Islet precursor cell (in vitro differentiated cells): ENCODE data around the gene PLBD2.
A peak's percentile ranks its signal among the peaks of the same experiment; 100 is the strongest.
"Not testable (repeated sequence)": the region's sequence is repeated elsewhere in the genome, so short reads cannot be mapped to it uniquely, and the experiment has no call there.

ENCODE experiments used
- DNase-seq: peaks from one replicate; pipeline ENCODE4 v3.0.0-alpha.2; 2018

Gene PLBD2

DNA sequence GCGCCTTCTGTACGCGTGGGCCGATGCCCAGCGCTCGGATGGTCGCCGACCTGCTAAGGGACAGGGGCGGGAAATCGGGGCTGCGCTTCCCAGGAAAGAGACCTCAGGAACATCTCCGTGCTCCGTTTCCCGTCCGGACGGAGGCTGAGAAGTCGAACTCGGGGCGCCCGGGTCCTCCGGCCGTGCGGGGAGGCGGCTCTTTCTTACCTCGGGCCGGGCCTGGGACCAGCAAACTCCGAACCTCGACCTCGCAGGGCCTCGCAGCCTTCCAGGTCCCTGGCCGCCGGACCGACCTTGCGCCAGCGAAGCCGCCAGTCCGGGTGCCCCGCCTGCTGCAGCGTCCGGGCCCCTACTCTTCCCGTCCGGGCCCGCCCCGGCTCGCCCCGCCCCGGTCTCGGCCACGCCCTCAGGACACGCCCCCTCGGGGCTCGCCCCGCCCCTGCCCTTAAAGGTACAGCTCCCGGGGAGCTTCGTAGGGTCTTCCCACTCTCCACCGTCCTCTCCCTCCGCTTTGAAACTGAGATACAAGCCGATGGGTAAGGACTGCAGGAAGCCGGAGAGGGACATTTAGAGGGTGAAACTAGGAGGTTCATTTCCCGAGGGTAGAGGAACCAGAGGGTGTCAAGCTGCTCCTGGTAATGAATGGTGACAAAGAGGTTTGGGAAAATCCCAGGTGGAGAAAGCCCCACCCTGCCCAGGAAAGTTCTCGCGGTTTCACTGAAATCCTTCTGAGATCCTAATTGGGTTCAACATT lies 23.4 kb upstream of the PLBD2 start, which contains the start of gene SLC8B1:
TSS of gene SLC8B1 (minus strand) at position 324 of the 754 bp plus-strand sequence. CDS start 2,231 bp downstream, outside the sequence.
- DNase-seq: peak; percentile 96

DNA sequence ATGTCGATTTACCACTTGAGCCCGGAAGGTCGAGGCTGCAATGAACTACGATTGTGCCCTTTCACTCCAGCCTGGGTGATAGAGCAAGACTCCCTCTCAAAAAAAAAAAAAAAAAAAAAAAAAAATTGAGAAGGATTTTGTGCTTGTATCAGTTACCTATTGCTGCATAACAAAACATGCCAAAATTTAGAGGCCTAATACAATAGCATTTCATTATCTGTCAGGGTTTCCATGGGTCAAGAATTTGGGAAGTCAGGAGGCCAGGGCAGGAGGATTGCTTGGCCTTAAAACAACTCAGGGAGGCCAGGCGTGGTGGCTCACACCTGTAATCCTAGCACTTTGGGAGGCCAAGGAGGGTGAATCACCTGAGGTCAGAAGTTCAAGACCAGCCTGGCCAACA lies 18.8 kb upstream of the PLBD2 start:
- no peak for DNase-seq

DNA sequence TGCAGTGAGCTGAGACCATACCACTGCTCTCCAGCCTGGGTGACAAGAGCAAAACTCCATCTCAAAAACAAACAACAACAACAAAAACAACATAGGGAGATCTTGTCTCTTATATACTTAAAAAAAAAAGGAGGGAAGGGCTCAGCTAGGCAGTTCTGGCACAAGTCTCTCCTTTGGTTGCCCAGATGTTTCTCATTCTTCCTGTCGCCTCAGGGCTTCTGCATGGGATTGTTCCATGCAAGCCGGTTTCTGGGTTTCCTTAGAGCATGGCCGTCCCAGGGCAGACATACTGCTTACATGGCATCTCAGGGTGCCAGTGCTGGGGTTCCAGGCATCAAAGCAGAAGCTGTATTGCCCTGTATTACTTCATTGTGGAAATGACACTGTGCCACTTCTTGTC lies 18.3 kb upstream of the PLBD2 start:
- DNase-seq: no peak

- DNase-seq: no peak
Measured at GRCh38 chr12:113341535-113341934, 16.9 kb upstream of the PLBD2 start.

- DNase-seq: no peak
Measured at GRCh38 chr12:113345318-113345717, 13.1 kb upstream of the PLBD2 start.

- DNase-seq: no peak
Measured at GRCh38 chr12:113346353-113346752, 12.0 kb upstream of the PLBD2 start.

- no peak for DNase-seq
Measured at GRCh38 chr12:113347107-113347506, 11.3 kb upstream of the PLBD2 start.

GRCh38 chr12:113347892-113348291 lies 10.5 kb upstream of the PLBD2 start:
- no peak for DNase-seq

- no peak for DNase-seq
Measured at GRCh38 chr12:113348849-113349536, 9.4 kb upstream of the PLBD2 start.

DNA sequence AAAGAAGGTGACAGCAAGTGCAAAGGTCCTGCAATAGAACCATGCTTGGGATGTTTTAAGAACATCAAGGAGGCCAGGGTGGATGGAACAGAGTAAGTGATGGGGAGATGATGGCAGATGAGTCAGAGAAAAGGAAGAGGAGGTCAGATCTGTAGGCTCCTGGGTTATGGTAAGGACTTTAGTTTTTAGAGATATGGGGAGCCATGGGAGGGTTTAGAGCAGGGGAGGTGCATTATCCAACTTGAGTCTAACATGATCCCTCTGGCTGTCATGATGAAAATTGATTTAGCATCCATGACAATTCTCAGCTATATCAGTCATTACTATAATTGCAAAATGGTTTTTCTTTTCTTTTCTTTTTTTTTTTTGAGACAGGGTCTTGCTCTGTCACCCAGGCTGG lies 7.3 kb upstream of the PLBD2 start:
- no peak for DNase-seq

DNA sequence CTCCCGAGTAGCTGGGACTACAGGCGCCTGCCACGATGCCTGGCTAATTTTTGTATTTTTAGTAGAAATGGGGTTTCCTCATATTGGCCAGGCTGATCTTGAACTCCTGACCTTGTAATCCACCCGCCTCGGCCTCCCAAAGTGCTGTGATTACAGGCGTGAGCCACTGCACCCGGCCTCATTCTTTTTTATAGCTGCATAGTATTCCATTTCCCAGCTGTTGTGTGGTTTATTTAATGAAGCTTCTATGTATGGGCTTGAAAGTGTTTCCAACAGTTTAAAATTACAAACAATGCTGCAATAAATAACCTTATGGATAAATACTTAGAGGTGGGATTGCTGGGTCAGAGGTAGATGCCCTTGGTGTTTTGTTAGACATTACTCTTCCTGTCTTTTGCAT lies 4.2 kb upstream of the PLBD2 start:
- not testable (repeated sequence) for DNase-seq

GRCh38 chr12:113359133-113359938 lies 949 bp downstream of the PLBD2 start:
- no peak for DNase-seq

DNA sequence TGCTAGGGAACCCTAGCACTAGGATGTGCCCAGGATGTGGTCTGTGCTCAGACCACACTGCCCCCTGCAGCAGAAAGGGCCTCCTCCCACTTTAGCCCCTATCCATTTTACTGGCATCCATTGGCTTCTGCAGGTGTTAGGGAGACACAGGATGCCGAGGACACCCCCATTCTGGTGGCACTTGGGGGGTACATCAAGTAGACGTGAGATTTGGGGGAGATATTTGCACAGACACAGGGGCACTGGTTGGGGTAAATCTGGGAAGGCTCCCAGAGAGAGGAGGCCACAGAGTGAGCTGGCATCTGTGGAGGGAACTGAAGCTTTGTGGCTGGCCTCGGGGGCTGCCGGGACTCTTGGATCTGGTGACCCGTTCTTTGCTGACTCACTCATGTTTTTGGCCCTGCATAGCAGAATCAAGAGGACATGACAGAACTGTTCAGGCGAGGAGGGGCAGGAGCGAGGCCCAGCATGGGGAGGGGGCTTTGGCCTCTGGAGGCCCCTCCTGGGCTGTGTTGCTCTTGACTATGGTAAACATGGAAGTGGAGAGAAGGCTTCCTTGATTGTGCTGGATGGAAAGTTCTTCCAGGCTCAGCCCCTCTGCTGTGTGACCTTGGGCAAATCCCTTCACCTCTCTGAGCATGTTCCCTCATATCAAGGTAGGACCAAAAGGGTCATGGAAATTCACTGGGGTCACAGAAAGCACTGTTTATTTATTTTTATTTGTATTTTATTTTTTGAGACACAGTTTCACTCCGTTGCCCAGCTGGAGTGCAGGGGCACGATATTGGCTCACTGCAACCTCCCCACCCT lies 1.8 kb downstream of the PLBD2 start:
- DNase-seq: no peak

DNA sequence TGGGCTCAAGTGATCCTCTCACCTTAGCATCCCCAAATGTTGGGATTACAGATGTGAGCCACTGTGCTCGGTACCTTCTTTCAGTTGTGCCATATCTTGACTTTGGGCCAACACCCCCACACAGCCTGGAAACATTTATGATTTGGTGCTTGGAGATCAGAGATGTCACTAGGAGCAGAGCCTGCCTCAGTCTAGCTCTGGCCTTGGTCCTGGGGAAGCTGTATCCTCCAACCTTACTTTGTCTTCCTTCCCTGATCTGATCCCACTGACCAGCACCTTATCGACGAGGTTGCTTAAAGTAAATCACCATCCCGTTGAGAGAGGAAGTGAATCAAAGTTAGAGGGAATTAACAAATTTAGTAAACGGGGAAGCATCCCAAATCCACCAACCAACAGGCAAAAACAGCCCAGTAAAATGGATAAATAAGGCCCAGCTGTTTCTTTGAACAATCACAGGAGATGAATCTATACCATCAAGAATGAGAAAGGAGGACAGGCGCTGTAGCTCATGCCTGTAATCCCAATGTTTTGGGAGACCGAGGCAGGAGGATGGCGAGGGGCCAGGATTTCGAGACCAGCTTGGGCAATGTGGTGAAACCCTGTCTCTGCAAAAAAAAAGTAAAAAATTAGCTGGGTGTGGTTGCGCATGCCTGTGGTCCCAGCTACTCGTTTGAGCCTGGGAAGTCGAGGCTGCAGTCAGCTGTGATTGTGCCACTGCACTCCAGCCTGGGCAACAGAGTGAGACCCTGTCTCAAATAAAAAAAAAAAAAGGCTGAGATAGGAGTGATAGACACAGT lies 3.4 kb downstream of the PLBD2 start:
- no peak for DNase-seq

DNA sequence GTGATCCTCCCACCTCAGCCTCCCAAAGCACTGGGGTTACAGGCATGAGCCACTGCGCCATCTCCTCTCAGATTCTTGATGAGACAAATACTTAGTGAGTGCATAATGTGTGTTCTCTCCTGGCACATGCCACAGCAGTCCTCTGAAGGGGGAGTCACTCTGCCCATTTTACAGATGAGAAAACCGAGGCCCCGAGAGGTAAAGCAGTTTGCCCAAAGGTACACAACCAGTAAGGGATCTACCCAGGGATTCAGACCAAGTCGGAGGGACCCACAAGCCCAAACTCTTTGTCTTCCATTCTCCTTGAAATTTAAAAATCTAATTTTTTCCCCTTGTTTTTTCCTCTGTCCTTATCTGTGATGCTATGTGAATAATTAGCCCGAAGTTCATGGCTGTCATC lies 6.3 kb downstream of the PLBD2 start:
- no peak for DNase-seq

GRCh38 chr12:113365639-113366395 lies 7.4 kb downstream of the PLBD2 start:
- DNase-seq: no peak

- no peak for DNase-seq
Measured at GRCh38 chr12:113366827-113367226, 8.4 kb downstream of the PLBD2 start.

DNA sequence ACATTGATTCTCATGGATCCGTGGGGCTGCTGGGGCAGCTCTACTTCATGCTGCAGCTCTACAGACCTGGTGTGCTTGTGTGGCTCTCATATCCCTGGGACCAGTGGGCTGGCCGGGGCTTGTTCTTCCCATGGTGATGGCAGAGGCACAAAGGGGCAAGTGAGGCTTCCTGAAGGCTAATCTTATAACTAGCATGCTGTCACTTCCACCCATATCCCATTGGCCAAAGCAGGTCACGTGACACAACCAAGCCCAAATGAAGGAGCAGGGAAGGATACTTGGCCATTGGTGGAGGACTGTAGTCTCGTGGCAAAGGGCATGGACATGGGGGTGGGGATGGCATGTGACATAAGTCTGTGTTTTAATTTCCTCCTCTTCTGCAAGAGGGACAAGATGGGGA lies 9.9 kb downstream of the PLBD2 start:
- no peak for DNase-seq

DNA sequence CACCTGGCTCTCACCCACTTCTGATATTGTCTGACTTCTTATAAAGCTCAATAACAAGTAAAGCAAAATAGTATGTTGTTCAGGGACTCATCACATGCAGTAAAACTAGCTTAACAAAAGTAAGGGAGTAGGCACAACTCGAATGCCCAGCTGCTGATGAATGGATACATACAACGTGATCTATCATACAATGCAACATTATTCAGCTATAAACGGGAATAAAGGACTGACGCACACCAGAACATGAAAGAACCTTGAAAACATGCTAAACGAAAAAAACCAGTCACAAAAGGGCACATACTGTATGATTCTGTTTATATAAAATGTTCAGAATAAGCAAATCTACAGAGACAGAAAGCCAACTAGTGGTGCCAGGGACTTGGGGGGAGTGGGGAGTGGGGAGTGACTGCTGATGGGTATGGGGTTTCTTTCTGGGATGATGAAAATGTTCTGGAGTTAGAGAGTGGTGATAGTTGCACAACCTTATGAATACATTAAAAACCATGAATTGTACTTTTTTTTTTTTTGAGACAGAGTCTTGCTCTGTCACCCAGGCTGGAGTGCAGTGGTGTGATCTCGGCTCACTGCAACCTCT lies 11.1 kb downstream of the PLBD2 start:
- no peak for DNase-seq

GRCh38 chr12:113370923-113371682 lies 12.7 kb downstream of the PLBD2 start:
- no peak for DNase-seq
